Esophagus mucosa (tissue), 1 donor: Measurements from ENCODE around the gene PTGR3. TPM values are rescaled to one million over a fixed set of nuclear protein-coding genes. Genes with fewer than 3 reads are reported as not detected.

Source experiments
- ATAC-seq: fragments of 200-7000 bp; cut with Tn5 transposase; one replicate; pipeline ENCODE4 v1.9.1; 2020
- total RNA-seq: library from RNA; stranded (reverse); gene quantifications from one replicate; pipeline ENCODE4 v1.2.4, GENCODE V29; 2023
- donor health status: DM: yes; HTN: yes; CAD: no.

PTGR3 gene
- total RNA-seq, 1 donor from 2014 or later: 21.2 TPM

GRCh38 chr18:75214766-75215510 is 6.0 kb upstream of the PTGR3 start:
- ATAC-seq: no peak

GRCh38 chr18:75214332-75214690 is 5.4 kb upstream of the PTGR3 start:
- no peak for ATAC-seq

GRCh38 chr18:75213611-75214331 is 4.8 kb upstream of the PTGR3 start:
- ATAC-seq: no peak

- ATAC-seq: no peak
Measured at GRCh38 chr18:75212751-75213090, 3.8 kb upstream of the PTGR3 start.

GRCh38 chr18:75211953-75212750 is 3.2 kb upstream of the PTGR3 start:
- no peak for ATAC-seq

GRCh38 chr18:75211626-75211952 is 2.6 kb upstream of the PTGR3 start:
- no peak for ATAC-seq

- ATAC-seq: no peak
Measured at GRCh38 chr18:75211002-75211621, 2.2 kb upstream of the PTGR3 start.

- ATAC-seq: peak; percentile 59
Measured at GRCh38 chr18:75210274-75211001, 1.5 kb upstream of the PTGR3 start, which contains the start of gene TSHZ1. Gene TSHZ1, plus strand, starts transcription at chr18:75210797. Its CDS starts 1,080 bp downstream, at chr18:75211877.

- ATAC-seq: no peak
Measured at GRCh38 chr18:75209951-75210258, 966 bp upstream of the PTGR3 start.

GRCh38 chr18:75208836-75209128 is 157 bp downstream of the PTGR3 start:
- ATAC-seq: peak; percentile 3

GRCh38 chr18:75208155-75208835 is 644 bp downstream of the PTGR3 start:
- peak; percentile 40 for ATAC-seq

GRCh38 chr18:75207310-75208154 is 1.4 kb downstream of the PTGR3 start:
- no peak for ATAC-seq

GRCh38 chr18:75206452-75207309 is 2.3 kb downstream of the PTGR3 start:
- no peak for ATAC-seq

GRCh38 chr18:75205514-75206132 is 3.3 kb downstream of the PTGR3 start:
- ATAC-seq: no peak

- ATAC-seq: no peak
Measured at GRCh38 chr18:75204732-75205513, 4.0 kb downstream of the PTGR3 start.

GRCh38 chr18:75204269-75204731 is 4.6 kb downstream of the PTGR3 start:
- ATAC-seq: no peak

- ATAC-seq: no peak
Measured at GRCh38 chr18:75203416-75204268, 5.3 kb downstream of the PTGR3 start.
